Cardiac septum (tissue), 1 donor: ENCODE data around the gene RPL36A. TPM values are rescaled to one million over a fixed set of nuclear protein-coding genes. Genes with fewer than 3 reads are reported as not detected.

Experiments
- DNase-seq: peaks from one replicate; pipeline ENCODE4 v3.0.0-alpha.2; 2020; ENCODE audit warnings: low spot score
- intact Hi-C: fragments of 100-400 bp; cut with DNase I; formaldehyde crosslinking; loops from one replicate; pipeline ENCODE4 v1.14.0; 2022
- total RNA-seq: library from RNA; stranded (reverse); fragmentation: NEBNext Ultra II Directional; extraction: Animal tissue kit (Norgen Biotek cat#: 25700); gene quantifications from one replicate; pipeline ENCODE4 v1.2.1, GENCODE V29; 2021
- donor health status: DM: no; HTN: no; CAD: no.

RPL36A gene
- total RNA-seq, 1 donor from 2014 or later, result 57.5 TPM

DNA sequence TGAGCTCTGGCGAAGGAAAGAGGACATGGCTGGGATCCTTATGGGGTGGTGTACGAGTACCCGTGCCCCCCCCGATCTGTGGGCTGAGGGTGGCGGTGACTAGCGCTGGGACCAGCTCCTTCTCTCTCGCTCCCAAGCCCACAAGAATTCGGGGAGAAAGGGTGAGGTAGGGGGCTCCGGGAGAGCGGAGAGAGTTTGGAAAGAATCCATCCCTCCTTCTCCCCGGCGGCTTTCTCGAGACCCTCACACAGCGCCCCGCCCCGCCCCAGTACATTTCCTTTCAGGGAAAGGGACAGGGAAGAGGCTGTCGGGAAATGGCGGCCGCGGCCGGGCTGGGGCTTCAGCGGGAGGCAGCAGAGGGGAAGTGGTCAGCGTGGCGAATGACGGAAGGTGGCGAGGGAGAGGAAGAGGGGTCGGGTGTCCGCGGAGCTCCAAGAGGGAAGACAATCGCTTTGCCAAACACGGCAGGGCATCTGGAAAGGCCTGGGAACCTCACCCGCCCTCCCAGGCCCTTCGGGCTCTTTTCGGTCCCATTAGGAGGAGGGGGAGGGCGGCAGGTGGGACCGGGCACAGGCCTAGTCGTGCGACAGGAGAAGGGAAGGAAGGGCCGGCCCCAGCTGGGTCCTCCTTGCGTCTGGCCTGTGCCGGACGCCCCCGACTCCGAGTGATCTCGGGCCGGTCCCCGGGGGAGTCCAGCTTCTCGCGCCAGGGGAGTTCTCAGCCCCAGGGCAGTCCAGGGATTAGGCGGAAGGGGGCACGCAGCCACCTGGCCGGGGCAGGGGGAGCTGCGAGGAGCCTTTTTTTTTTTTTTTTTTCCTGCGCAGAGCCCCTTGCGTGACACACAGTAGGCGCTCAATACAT, 27.4 kb downstream of the RPL36A start:
- intact Hi-C loops, result loop anchor here (5.0 kb wide), 1 partner anchor 379 kb away; no protein-coding TSS in a partner anchor
- peak; percentile 88 for DNase-seq

DNA sequence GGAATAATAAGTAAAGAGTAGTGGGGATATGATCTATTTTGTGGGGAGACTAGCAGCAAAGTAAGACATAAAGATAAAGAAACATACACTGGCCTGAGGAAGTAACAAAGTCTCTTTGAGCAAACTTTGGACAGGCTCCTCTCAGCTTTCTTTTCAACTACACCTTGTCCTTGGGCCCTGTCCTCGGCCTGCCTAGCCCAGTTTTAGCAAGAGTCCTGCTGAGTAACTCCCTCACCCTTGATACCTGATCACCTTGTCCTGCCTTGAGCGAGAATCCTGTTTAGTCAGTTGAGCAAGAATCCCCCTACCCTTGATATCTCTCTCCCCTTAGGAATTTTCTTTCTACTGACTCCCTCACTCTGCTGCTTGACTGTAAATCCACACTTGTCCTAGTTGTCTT, 28.7 kb downstream of the RPL36A start:
- intact Hi-C loops, result loop anchor here (5.0 kb wide), 1 partner anchor 378 kb away; no protein-coding TSS in a partner anchor
- no peak for DNase-seq

DNA sequence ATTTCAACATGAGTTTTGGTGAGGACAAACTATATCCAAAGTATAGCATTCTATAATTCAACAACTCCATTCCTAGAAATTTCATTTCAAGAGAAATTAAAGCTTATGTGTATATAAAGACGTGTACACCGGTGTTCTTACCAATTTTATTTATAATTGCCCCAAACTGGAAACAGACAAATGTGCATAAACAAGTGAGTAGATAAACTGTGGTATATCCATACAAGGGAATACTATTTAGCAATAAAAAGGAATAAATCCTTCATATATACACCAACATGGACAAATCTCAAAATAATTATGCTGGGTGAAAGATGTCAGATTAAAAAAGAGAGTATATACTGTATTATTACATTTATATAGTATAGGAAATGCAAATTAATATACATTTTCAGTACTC, 37.1 kb downstream of the RPL36A start:
- DNase-seq, result no peak
- intact Hi-C loops, result no loop called here

DNA sequence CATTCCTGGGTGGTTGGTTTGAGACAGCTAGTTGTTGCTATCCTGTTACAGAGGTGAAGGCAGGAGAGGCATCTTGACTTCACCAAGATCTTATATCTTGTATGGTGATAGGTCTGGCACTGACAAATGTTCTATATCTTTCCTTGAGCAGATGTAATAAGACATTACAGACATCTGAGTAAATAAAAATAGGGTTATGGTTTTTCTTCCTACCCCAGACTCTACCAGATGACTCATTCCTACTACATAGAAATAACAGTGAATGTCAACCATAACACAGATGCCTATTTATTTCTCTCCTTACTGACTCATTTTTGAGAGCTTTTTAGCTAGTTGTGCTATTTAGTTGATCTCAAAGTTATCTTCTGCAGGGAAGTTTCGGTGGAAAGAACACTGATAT, 39.1 kb downstream of the RPL36A start:
- no peak for DNase-seq
- intact Hi-C loops, result no loop called here

DNA sequence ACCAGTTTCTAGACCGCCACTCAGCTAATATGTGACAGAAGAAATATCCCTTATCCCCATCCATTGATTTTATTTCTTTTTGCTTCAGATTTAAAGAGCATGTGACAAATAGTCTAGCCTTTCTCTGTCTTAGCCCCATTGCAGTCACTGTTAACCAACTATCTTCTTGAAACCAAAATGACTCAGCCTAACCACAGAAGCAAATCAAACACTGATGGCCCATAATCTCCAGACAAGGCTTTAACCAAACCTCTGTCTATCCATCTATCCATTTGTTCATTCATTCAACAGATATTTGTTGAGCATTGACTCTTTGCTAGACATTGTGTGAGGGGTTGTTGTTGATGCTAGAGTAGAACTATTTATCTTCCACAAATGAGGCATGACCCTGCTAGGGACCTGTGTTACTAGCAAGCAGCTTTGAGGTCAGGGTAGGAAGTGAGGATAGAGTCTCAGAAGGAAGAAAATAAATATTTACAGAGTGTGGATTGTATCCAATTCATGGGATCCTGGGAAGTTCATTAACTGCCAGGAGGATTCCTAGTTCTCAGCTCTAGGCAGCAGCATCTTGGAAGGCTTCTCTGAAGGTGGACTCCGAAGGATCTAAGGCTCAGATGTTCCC, 39.8 kb downstream of the RPL36A start:
- intact Hi-C loops, result no loop called here
- no peak for DNase-seq

DNA sequence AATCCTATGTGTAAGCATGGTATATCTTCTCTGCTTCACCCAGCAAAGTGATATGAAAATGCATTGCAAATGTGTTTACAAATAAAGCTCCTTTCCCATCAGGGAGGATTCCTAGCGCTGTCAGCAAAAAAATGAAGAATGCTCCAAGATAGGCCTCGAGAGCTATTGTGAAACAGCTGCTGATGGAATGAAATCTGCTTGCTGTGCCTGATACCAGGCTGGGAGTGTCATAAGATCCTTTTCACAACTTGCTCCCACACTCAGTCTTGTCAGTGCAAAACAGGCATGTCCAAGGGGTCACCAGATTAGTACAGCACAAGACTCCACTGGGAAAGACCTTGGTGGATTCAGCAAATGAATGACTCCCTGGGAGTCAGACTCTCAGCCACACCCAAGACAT, 51.3 kb downstream of the RPL36A start:
- intact Hi-C loops, result no loop called here
- DNase-seq, result no peak

Other genes starting within 250 kb of the RPL36A start
- not detected for gene DRP2, start 171.2 kb upstream of the RPL36A start, total RNA-seq
- not detected for gene TAF7L, start 99.7 kb upstream of the RPL36A start, total RNA-seq
- gene TIMM8A, start 42.3 kb upstream of the RPL36A start, total RNA-seq, result 24.8 TPM
- gene BTK, start 4.8 kb upstream of the RPL36A start, total RNA-seq, result 1.3 TPM
- 6.8 TPM for gene GLA, start 16.9 kb downstream of the RPL36A start, total RNA-seq
- 55.6 TPM for gene HNRNPH2, start 17.2 kb downstream of the RPL36A start, total RNA-seq
- gene ARMCX4, start 94.4 kb downstream of the RPL36A start, total RNA-seq, result 7.4 TPM
- 33.2 TPM for gene ARMCX1, start 159.5 kb downstream of the RPL36A start, total RNA-seq
- gene ARMCX6, start 227.0 kb downstream of the RPL36A start, total RNA-seq, result 45.4 TPM
- 82.2 TPM for gene ARMCX3, start 232.1 kb downstream of the RPL36A start, total RNA-seq